ENCODE measurements around the gene RBM4. TPM values are rescaled to one million over a fixed set of nuclear protein-coding genes. Genes with fewer than 3 reads are reported as not detected.

RBM4 gene
- total RNA-seq, 3 donors from 2014 or later (not counting 1 experiment from before 2014, with no cell fraction given) = 219 to 241 (median 224) TPM

DNA sequence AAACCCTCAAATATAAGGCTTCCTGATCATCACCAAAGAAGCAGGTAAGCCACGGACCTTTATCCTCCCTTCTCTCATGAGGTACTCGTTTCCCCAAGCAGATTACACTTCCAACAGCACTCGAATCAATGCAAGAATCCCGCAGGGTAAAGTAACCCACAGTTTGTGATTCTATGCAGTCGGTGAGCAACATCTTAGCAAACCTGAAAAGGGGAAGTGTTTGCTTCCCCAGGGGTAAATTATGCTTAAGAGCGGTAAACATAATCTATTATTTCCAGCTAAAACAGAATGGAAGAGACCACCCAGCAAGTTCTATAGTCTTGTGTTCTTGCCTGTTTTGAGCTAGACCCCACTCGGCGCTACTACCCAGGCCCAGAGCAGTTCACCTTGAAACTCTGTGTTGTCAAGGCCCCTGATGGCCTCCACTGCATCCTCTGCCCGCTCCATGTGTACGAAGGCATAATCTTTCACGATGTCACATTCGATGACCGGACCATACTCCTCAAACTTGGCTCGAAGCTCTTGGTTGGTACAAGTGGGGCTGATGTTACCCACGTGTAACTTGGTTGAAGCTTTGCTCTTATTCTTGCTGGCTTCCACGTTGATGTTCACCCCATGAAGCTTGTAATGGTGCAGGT, 37.9 kb downstream of the RBM4 start:
- DNase-seq = no peak
- Histone ChIP-seq H3K9me3 (ENCODE audit: control insufficient read depth, insufficient read depth, low read length) (no peaks in the 10 kb centered on the region), H3K4me3 (ENCODE audit: low read length) (no peak overlapping the region), H3K36me3 (ENCODE audit: control insufficient read depth, insufficient read depth, low read length) (no peaks in the 10 kb centered on the region), H3K27ac (ENCODE audit: low read length) (no peak overlapping the region), H3K27me3 (ENCODE audit: control insufficient read depth, insufficient read depth, low read length) (no peaks in the 10 kb centered on the region), H3K4me1 (ENCODE audit: control insufficient read depth, insufficient read depth, low read length) (peaks cover 22% of the 10 kb centered on the region)
- 64% methylated on average over 15 of the region's 16 CpGs for WGBS (ENCODE audit: insufficient coverage)
- peaks cover 28 to 42% of the 10 kb centered on the region in 2 donors for H3K4me1 Mint-ChIP-seq
- TF ChIP-seq CTCF (IDR thresholded peaks at IDR 0.05) = no peak
- peak overlapping the region; percentile 98 for H3K4me3 Mint-ChIP-seq
- intact Hi-C loops (cut with micrococcal nuclease) = no loop called here
- ATAC-seq = no peak
- H3K36me3 Mint-ChIP-seq = no peaks in the 10 kb centered on the region
- no peaks in the 10 kb centered on the region for H3K9me3 Mint-ChIP-seq
- H3K27ac Mint-ChIP-seq = peak overlapping the region; percentile 98 to 100
- no peaks in the 10 kb centered on the region for H3K27me3 Mint-ChIP-seq (ENCODE audit: low read depth in 2 of 2)

DNA sequence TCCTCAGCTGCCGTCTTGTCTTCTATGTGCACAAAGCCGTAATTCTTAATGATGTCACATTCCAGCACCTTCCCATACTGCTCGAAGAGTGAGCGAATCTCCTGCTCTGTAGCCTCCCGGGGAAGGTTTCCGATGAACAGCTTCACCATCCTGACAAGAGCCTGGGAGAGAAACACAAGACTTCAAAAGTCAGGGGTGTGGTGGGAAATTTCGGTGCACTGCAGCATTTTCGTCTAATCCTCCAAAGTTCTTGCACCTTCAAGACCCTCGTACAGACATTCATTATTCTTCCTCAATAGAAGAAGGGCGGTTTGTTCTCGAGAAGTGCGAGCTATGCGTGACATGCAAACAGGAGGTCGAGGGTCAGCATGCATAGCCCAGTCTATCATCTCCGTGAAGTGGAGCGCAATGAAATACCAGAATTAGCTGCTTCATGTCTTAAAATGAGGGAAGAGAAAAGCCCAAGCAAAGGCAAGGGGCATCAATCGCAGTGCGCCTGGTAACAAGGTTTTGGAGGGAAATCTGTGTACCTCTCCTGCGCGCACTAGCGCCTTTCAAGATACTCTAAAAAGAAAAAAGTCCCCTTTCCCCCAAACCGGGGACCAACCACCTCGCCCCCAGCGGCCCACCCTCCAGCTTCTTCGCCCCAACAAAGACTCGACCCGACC, 38.6 kb downstream of the RBM4 start:
- H3K9me3 ChIP-seq (ENCODE audit: control insufficient read depth, insufficient read depth, low read length) = no peaks in the 10 kb centered on the region
- H3K4me1 ChIP-seq (ENCODE audit: control insufficient read depth, insufficient read depth, low read length) = peaks cover 22% of the 10 kb centered on the region
- Mint-ChIP-seq H3K4me3 (peak overlapping the region; percentile 98), H3K27ac (peak overlapping the region; percentile 98 to 100), H3K9me3 (no peaks in the 10 kb centered on the region), H3K4me1 (peaks cover 28 to 42% of the 10 kb centered on the region in 2 donors), H3K27me3 (ENCODE audit: low read depth in 2 of 2) (no peaks in the 10 kb centered on the region), H3K36me3 (no peaks in the 10 kb centered on the region)
- ATAC-seq (no peak), DNase-seq (no peak)
- peak overlapping the region; percentile 84 for H3K4me3 ChIP-seq (ENCODE audit: low read length)
- H3K27ac ChIP-seq (ENCODE audit: low read length) = peak overlapping the region; percentile 95
- H3K36me3 ChIP-seq (ENCODE audit: control insufficient read depth, insufficient read depth, low read length) = no peaks in the 10 kb centered on the region
- no peaks in the 10 kb centered on the region for H3K27me3 ChIP-seq (ENCODE audit: control insufficient read depth, insufficient read depth, low read length)
- intact Hi-C loops (cut with micrococcal nuclease) = loop anchor here (1.0 kb wide), 1 partner anchor 39 kb away; the partner anchor contains the start of gene RBM4
- no peak for TF ChIP-seq CTCF (IDR thresholded peaks at IDR 0.05)
- 17% methylated on average over 22 of the region's 27 CpGs for WGBS (ENCODE audit: insufficient coverage)

- WGBS (ENCODE audit: insufficient coverage) = 0% methylated on average over 61 of the region's 61 CpGs
These were observed 39.3 kb downstream of the RBM4 start, which contains the start of gene RBM4B for GRCh38 chr11:66677599-66678375. Gene RBM4B, minus strand, starts transcription at chr11:66677887. Its CDS starts 808 bp downstream, at chr11:66677079.

More at GRCh38 chr11:66677599-66678375, 39.3 kb downstream of the RBM4 start, which contains the start of gene RBM4B:
- Histone ChIP-seq H3K27me3 (ENCODE audit: control insufficient read depth, insufficient read depth, low read length) (no peaks in the 10 kb centered on the region), H3K9me3 (ENCODE audit: control insufficient read depth, insufficient read depth, low read length) (no peaks in the 10 kb centered on the region), H3K4me3 (ENCODE audit: low read length) (peak within 1 kb of the TSS; percentile 84), H3K27ac (ENCODE audit: low read length) (peak within 1 kb of the TSS; percentile 95), H3K36me3 (ENCODE audit: control insufficient read depth, insufficient read depth, low read length) (no peaks in the 10 kb centered on the region), H3K4me1 (ENCODE audit: control insufficient read depth, insufficient read depth, low read length) (peaks cover 22% of the 10 kb centered on the region)
- Mint-ChIP-seq H3K4me1 (peaks cover 28 to 42% of the 10 kb centered on the region in 2 donors), H3K27ac (peak within 1 kb of the TSS; percentile 98 to 100), H3K36me3 (no peaks in the 10 kb centered on the region), H3K9me3 (no peaks in the 10 kb centered on the region), H3K27me3 (ENCODE audit: low read depth in 2 of 2) (no peaks in the 10 kb centered on the region), H3K4me3 (peak within 1 kb of the TSS; percentile 98)
- TF ChIP-seq CTCF (IDR thresholded peaks at IDR 0.05) = no peak
- peak; percentile 87 to 97 (median 88) for ATAC-seq
- peak; percentile 96 to 98 for DNase-seq
- intact Hi-C loops (cut with micrococcal nuclease) = loop anchor here (1.0 kb wide), 6 partner anchors 39 to 269 kb away; partner anchors contain the start of genes ACTN3, CCDC87, CCS and RBM14
